AG04449 (cell line): Measurements from ENCODE around the gene VN1R5.

Source experiments
- CTCF ChIA-PET: fragments of 350-600 bp; formaldehyde crosslinking; extraction: SDS; loops from one replicate; lab custom pipeline; 2021; ENCODE audit warnings: antibody characterized with exemption; lab: Yijun Ruan, JAX
- POLR2A ChIA-PET: fragments of 400-600, 350-600 bp; formaldehyde crosslinking; extraction: SDS; loops from one replicate; lab custom pipeline; 2020; ENCODE audit warnings: antibody characterized with exemption, inconsistent platforms; lab: Yijun Ruan, JAX
- DNase-seq: peaks from one replicate; pipeline ENCODE4 v3.0.0-alpha.2; 2010; ENCODE audit warnings: low read depth, low spot score
- H3K4me3 ChIP-seq: 2 replicates; pipeline ENCODE4 v1.5.1; 2011; ENCODE audit warnings: low read depth, mild to moderate bottlenecking, control low read depth, low read length
- CTCF ChIP-seq: IDR thresholded peaks from one replicate; pipeline ENCODE4 v1.5.1; 2011; ENCODE audit warnings: mild to moderate bottlenecking, moderate library complexity, low read length, control low read depth, inconsistent platforms; ENCODE audit not compliant: insufficient read depth; ENCODE audit errors: missing control alignments

Gene VN1R5

GRCh38 chr1:247297263-247298123 lies 41.6 kb downstream of the VN1R5 start:
- DNase-seq = no peak
- no peak for TF ChIP-seq CTCF
- CTCF ChIA-PET = interaction anchor here (0.7 to 1.3 kb wide), 2 partner anchors 33 to 75 kb away, joined by 3 read pairs; no protein-coding TSS in a partner anchor
- POLR2A ChIA-PET = no interaction called here
- no peak overlapping the region for H3K4me3 ChIP-seq

- DNase-seq = no peak
- ChIA-PET CTCF (interaction anchor here (1.3 kb wide), 1 partner anchor 33 kb away, joined by 3 read pairs; no protein-coding TSS in a partner anchor), POLR2A (no interaction called here)
- H3K4me3 ChIP-seq = no peak overlapping the region
- TF ChIP-seq CTCF = no peak
These were observed 42.2 kb downstream of the VN1R5 start for GRCh38 chr1:247298124-247298481.

GRCh38 chr1:247298701-247299100 lies 42.8 kb downstream of the VN1R5 start:
- ChIA-PET CTCF (interaction anchor here (1.3 kb wide), 1 partner anchor 32 kb away, joined by 3 read pairs; no protein-coding TSS in a partner anchor), POLR2A (no interaction called here)
- no peak for DNase-seq
- no peak overlapping the region for H3K4me3 ChIP-seq
- TF ChIP-seq CTCF = no peak

- H3K4me3 ChIP-seq = no peak overlapping the region
- DNase-seq = no peak
- CTCF ChIA-PET = no interaction called here
- POLR2A ChIA-PET = no interaction called here
- no peak for TF ChIP-seq CTCF
These were observed 44.0 kb downstream of the VN1R5 start for GRCh38 chr1:247299723-247300381.

GRCh38 chr1:247300491-247301175 lies 44.8 kb downstream of the VN1R5 start:
- no peak for DNase-seq
- TF ChIP-seq CTCF = no peak
- CTCF ChIA-PET = no interaction called here
- POLR2A ChIA-PET = no interaction called here
- H3K4me3 ChIP-seq = no peak overlapping the region

- ChIA-PET POLR2A (no interaction called here), CTCF (no interaction called here)
- no peak for TF ChIP-seq CTCF
- H3K4me3 ChIP-seq = no peak overlapping the region
- no peak for DNase-seq
These were observed 45.3 kb downstream of the VN1R5 start for GRCh38 chr1:247301176-247301540.
